Dermis microvascular lymphatic vessel endothelial cell (primary cell): Measurements from ENCODE around the gene PITX1. TPM values are rescaled to one million over a fixed set of nuclear protein-coding genes. Genes with fewer than 3 reads are reported as not detected.
"Not testable (repeated sequence)": the region's sequence is repeated elsewhere in the genome, so short reads cannot be mapped to it uniquely, and the experiment has no call there.

Experiments used
- DNase-seq, 2 donors: peaks; one replicate each; pipeline versions ENCODE4 v3.0.0 to v3.0.0-alpha.2; 2010; ENCODE audit warnings: low read depth in 2 of 2
- total RNA-seq: library from RNA; depleted of rRNA; stranded (reverse); fragments of >200 nt; gene quantifications from 2 replicates; pipeline ENCODE4 v1.2.1, GENCODE V29; 2014

Gene PITX1
- total RNA-seq, 1 donor from 2014 or later: not detected

GRCh38 chr5:135010502-135011354, 23.3 kb downstream of the PITX1 start:
- no peak for DNase-seq

- DNase-seq: no peak
These were observed 24.1 kb downstream of the PITX1 start for GRCh38 chr5:135009736-135010501.

- DNase-seq: no peak
These were observed 24.9 kb downstream of the PITX1 start for GRCh38 chr5:135008981-135009735.

GRCh38 chr5:135008556-135008955, 25.5 kb downstream of the PITX1 start:
- no peak for DNase-seq

GRCh38 chr5:135007749-135008363, 26.2 kb downstream of the PITX1 start:
- DNase-seq: no peak

GRCh38 chr5:135007305-135007704, 26.7 kb downstream of the PITX1 start:
- no peak for DNase-seq

- DNase-seq: no peak
These were observed 29.0 kb downstream of the PITX1 start for GRCh38 chr5:135005076-135005475.

GRCh38 chr5:135004376-135004775, 29.7 kb downstream of the PITX1 start:
- DNase-seq: no peak

GRCh38 chr5:134998068-134998467, 36.0 kb downstream of the PITX1 start:
- not testable (repeated sequence) for DNase-seq

- no peak for DNase-seq
These were observed 37.0 kb downstream of the PITX1 start for GRCh38 chr5:134997015-134997414.

GRCh38 chr5:134995850-134996402, 38.1 kb downstream of the PITX1 start:
- no peak for DNase-seq

GRCh38 chr5:134994560-134995156, 39.4 kb downstream of the PITX1 start:
- no peak for DNase-seq

GRCh38 chr5:134993161-134993560, 40.9 kb downstream of the PITX1 start:
- no peak for DNase-seq

- no peak for DNase-seq
These were observed 41.9 kb downstream of the PITX1 start for GRCh38 chr5:134992148-134992547.

GRCh38 chr5:134990183-134990582, 43.8 kb downstream of the PITX1 start:
- not testable (repeated sequence) for DNase-seq

GRCh38 chr5:134989266-134989830, 44.7 kb downstream of the PITX1 start:
- no peak for DNase-seq

- no peak for DNase-seq
These were observed 51.8 kb downstream of the PITX1 start for GRCh38 chr5:134982230-134982629.

GRCh38 chr5:134979416-134979815, 54.6 kb downstream of the PITX1 start:
- DNase-seq: no peak
